Testis (tissue), 3 donors: ENCODE data around the gene C12orf57. TPM values are rescaled to one million over a fixed set of nuclear protein-coding genes. Genes with fewer than 3 reads are reported as not detected.

Experiments
- DNase-seq: peaks from one replicate; pipeline ENCODE4 v3.0.0-alpha.2; 2019
- H3K27ac ChIP-seq, 2 donors: fragments of 200-600 bp; sonication (generic); one replicate each; pipeline ENCODE4 v1.5.1; 2019
- H3K27me3 ChIP-seq: fragments of 200-600 bp; sonication (generic); one replicate; pipeline ENCODE4 v1.5.1; 2019
- H3K36me3 ChIP-seq: fragments of 200-600 bp; sonication (generic); one replicate; pipeline ENCODE4 v1.5.1; 2017; ENCODE audit warnings: low read depth; ENCODE audit errors: missing control alignments
- H3K4me1 ChIP-seq: fragments of 200-600 bp; sonication (generic); one replicate; pipeline ENCODE4 v1.5.1; 2019
- H3K4me3 ChIP-seq, 2 donors: fragments of 200-600 bp; sonication (generic); one replicate each; pipeline ENCODE4 v1.5.1; 2017 to 2019
- H3K9me3 ChIP-seq: fragments of 200-600 bp; sonication (generic); one replicate; pipeline ENCODE4 v1.5.1; 2017
- POLR2A ChIP-seq: fragments of 450-650 bp; IDR thresholded peaks from one replicate; pipeline ENCODE4 v1.6.1; 2017; ENCODE audit warnings: antibody characterized with exemption, mild to moderate bottlenecking, moderate library complexity
- WGBS, 2 donors: methylation state at CpG; one replicate each; pipeline ENCODE4 v1.1.5; 2018; 5-methylcytosine and 5-hydroxymethylcytosine counted together
- intact Hi-C: fragments of 100-400 bp; cut with DNase I; formaldehyde crosslinking; loops from one replicate; pipeline ENCODE4 v1.15.1; 2023; ENCODE audit warnings: low total_unique reads
- polyA plus RNA-seq: library from polyadenylated mRNA; stranded (reverse); fragments of 350-450 nt; fragmentation: Illumina TruSeq; extraction: RNeasy Lipid Tissue Mini Kit (QIAGEN cat#74804); gene quantifications from one replicate; pipeline ENCODE4 v1.2.3, GENCODE V29; 2014; ENCODE audit warnings: low read depth, low replicate concordance; ENCODE audit not compliant: insufficient read depth
- total RNA-seq, 2 donors: library from RNA; depleted of rRNA; stranded (reverse); fragments of >200 nt; gene quantifications; one replicate each; pipeline ENCODE4 v1.2.3, GENCODE V29; 2016
- TF ChIP-seq, protein P1 (sequence below), 3 experiments: fragments of 450-650 bp in 2 of 3; fragments of 200-600 bp in 1 of 3; sonication (generic) in 1 of 3; IDR thresholded peaks; one replicate each; pipeline ENCODE4 v1.5.1; 2016 to 2019; ENCODE audit warnings: antibody characterized with exemption in 3 of 3, mild to moderate bottlenecking in 2 of 3, moderate library complexity in 1 of 3

C12orf57 gene
- total and polyA plus RNA-seq, 3 donors from 2014 or later, result 141 to 236 (median 143) TPM

DNA sequence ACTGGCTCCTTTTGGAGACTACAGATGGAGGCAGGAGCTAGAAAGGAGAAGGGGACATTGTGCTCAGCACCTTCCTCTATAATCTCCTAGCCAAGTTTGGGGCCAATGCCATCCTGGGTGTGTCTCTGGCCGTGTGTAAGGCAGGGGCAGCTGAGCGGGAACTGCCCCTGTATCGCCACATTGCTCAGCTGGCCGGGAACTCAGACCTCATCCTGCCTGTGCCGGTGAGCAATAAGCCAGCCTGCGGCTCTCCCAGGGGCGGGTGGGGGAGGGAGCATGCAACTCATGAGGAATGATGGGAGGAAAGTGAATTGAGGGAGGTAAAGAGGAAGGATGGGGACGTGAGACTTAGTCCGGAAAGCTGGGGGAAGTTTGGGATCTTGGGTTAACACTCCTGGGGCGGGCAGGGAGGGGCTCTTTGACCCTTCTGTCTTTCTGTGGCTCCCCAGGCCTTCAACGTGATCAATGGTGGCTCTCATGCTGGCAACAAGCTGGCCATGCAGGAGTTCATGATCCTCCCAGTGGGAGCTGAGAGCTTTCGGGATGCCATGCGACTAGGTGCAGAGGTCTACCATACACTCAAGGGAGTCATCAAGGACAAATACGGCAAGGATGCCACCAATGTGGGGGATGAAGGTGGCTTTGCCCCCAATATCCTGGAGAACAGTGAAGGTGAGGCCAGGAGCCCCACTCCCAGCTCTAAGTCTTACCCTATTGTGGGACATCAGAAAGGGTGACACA lies 26.2 kb upstream of the C12orf57 start:
- H3K36me3 ChIP-seq, result no peaks in the 10 kb centered on the region

DNA sequence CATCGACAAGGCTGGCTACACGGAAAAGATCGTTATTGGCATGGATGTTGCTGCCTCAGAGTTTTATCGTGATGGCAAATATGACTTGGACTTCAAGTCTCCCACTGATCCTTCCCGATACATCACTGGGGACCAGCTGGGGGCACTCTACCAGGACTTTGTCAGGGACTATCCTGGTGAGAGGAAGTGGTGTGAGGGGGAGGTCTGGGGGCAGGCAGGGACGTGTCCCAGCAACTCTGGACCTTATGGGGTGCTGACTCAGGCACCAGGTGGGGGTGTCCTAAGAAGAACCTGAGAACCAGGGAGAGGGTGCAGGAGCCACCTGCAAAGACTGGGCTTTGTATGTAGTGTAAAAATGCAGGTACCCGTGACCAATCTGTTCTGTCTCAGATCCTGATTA lies 24.2 kb upstream of the C12orf57 start:
- peaks cover 16% of the 10 kb centered on the region for H3K4me1 ChIP-seq
- H3K9me3 ChIP-seq, result no peaks in the 10 kb centered on the region
- intact Hi-C loops, result no loop called here
- no peaks in the 10 kb centered on the region for H3K27me3 ChIP-seq
- 68 to 72% methylated on average over 7 of the region's 7 CpGs for WGBS, 2 donors
- no peak for DNase-seq
- no peak overlapping the region for H3K27ac ChIP-seq
- no peak overlapping the region for H3K4me3 ChIP-seq
- TF ChIP-seq, protein P1, sequence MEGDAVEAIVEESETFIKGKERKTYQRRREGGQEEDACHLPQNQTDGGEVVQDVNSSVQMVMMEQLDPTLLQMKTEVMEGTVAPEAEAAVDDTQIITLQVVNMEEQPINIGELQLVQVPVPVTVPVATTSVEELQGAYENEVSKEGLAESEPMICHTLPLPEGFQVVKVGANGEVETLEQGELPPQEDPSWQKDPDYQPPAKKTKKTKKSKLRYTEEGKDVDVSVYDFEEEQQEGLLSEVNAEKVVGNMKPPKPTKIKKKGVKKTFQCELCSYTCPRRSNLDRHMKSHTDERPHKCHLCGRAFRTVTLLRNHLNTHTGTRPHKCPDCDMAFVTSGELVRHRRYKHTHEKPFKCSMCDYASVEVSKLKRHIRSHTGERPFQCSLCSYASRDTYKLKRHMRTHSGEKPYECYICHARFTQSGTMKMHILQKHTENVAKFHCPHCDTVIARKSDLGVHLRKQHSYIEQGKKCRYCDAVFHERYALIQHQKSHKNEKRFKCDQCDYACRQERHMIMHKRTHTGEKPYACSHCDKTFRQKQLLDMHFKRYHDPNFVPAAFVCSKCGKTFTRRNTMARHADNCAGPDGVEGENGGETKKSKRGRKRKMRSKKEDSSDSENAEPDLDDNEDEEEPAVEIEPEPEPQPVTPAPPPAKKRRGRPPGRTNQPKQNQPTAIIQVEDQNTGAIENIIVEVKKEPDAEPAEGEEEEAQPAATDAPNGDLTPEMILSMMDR (IDR thresholded peaks at IDR 0.05), result no peak
- no peak for TF ChIP-seq POLR2A
- no peaks in the 10 kb centered on the region for H3K36me3 ChIP-seq

More for the DNA sequence above, 26.2 kb upstream of the C12orf57 start:
- H3K4me3 ChIP-seq, result no peak overlapping the region
- H3K27me3 ChIP-seq, result no peaks in the 10 kb centered on the region
- TF ChIP-seq, protein P1 (IDR thresholded peaks at IDR 0.05), result no peak
- TF ChIP-seq POLR2A, result no peak
- WGBS, 2 donors, result 83 to 84% methylated on average over 11 to 14 of the region's 14 CpGs
- no peaks in the 10 kb centered on the region for H3K9me3 ChIP-seq
- intact Hi-C loops, result no loop called here
- DNase-seq, result no peak
- peaks cover 15% of the 10 kb centered on the region for H3K4me1 ChIP-seq
- no peak overlapping the region for H3K27ac ChIP-seq

DNA sequence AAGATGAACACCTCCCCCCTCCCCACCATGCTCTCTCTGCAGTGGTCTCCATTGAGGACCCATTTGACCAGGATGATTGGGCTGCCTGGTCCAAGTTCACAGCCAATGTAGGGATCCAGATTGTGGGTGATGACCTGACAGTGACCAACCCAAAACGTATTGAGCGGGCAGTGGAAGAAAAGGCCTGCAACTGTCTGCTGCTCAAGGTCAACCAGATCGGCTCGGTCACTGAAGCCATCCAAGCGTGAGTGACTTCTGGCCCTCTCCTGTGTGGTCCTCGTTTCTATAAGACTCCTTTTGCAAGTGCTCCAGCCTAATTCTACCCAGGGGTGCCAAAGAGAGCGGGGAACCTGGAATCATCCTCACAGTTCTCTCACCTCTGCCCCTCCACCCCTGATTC lies 22.3 kb upstream of the C12orf57 start:
- peaks cover 25% of the 10 kb centered on the region for H3K4me1 ChIP-seq
- H3K27me3 ChIP-seq, result no peaks in the 10 kb centered on the region
- TF ChIP-seq, protein P1 (IDR thresholded peaks at IDR 0.05), result no peak
- no peak for TF ChIP-seq POLR2A
- no peaks in the 10 kb centered on the region for H3K36me3 ChIP-seq
- no peak for DNase-seq
- intact Hi-C loops, result no loop called here
- WGBS, 2 donors, result 65 to 75% methylated on average over 7 of the region's 7 CpGs
- H3K9me3 ChIP-seq, result no peaks in the 10 kb centered on the region
- no peak overlapping the region for H3K4me3 ChIP-seq
- no peak overlapping the region for H3K27ac ChIP-seq

DNA sequence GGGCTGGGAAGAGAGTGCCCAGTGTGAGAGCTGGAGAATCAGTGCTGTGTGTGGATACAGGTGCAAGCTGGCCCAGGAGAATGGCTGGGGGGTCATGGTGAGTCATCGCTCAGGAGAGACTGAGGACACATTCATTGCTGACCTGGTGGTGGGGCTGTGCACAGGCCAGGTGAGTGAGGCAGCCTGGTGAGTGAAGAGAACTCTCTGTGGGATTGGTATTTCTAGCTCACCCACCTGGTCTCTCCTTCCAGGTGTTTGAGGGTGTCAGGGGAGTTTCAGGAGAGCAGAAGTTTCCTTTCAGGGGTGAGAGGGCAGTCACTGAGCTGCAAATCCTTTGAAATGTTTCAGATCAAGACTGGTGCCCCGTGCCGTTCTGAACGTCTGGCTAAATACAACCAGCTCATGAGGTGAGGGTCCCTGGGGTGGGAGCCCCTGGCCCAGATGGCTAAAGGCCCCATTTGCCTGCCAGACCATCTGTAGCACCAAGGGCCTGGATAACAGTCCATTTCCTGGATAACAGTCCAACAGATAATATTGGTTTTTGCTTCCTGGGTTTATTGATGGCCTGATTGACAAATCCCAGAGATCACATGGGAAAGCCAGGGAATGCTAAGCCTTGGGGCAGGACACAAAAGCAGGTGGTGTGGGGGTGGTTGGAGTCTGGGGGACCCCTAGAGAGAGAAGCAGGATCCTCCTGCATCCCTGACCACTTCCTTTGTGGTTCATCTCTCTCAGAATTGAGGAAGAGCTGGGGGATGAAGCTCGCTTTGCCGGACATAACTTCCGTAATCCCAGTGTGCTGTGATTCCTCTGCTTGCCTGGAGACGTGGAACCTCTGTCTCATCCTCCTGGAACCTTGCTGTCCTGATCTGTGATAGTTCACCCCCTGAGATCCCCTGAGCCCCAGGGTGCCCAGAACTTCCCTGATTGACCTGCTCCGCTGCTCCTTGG lies 21.6 kb upstream of the C12orf57 start:
- 88 to 90% methylated on average over 6 to 9 of the region's 9 CpGs for WGBS, 2 donors
- intact Hi-C loops, result no loop called here
- TF ChIP-seq, protein P1 (IDR thresholded peaks at IDR 0.05), result no peak
- TF ChIP-seq POLR2A, result no peak
- Histone ChIP-seq H3K4me1 (peaks cover 25% of the 10 kb centered on the region), H3K9me3 (no peaks in the 10 kb centered on the region), H3K4me3 (no peak overlapping the region), H3K36me3 (no peaks in the 10 kb centered on the region), H3K27me3 (no peaks in the 10 kb centered on the region), H3K27ac (no peak overlapping the region)
- no peak for DNase-seq
